Skeletal muscle tissue (tissue), 4 donors: ENCODE measurements around the gene GABRA5. TPM values are rescaled to one million over a fixed set of nuclear protein-coding genes. Genes with fewer than 3 reads are reported as not detected.

ENCODE experiments used
- H3K27ac ChIP-seq: one replicate; pipeline ENCODE4 v1.7.0; 2013; ENCODE audit warnings: mild to moderate bottlenecking, low read depth, low read length, inconsistent platforms
- H3K27me3 ChIP-seq, 3 donors: one replicate each; pipeline ENCODE4 v1.7.0; 2013; ENCODE audit warnings: low read length in 3 of 3; ENCODE audit not compliant: control insufficient read depth in 3 of 3, insufficient read depth in 3 of 3
- H3K36me3 ChIP-seq, 3 donors: one replicate each; pipeline ENCODE4 v1.7.0; 2013; ENCODE audit warnings: low read length in 3 of 3; ENCODE audit not compliant: control insufficient read depth in 3 of 3, insufficient read depth in 3 of 3
- H3K4me1 ChIP-seq, 3 donors: one replicate each; pipeline ENCODE4 v1.7.0; 2013; ENCODE audit warnings: low read length in 3 of 3, mild to moderate bottlenecking in 3 of 3; ENCODE audit not compliant: control insufficient read depth in 3 of 3, insufficient read depth in 3 of 3
- H3K4me3 ChIP-seq, 3 donors: one replicate each; pipeline ENCODE4 v1.7.0; 2013; ENCODE audit warnings: low read length in 3 of 3
- H3K9ac ChIP-seq, 3 donors: one replicate each; pipeline ENCODE4 v1.7.0; 2013; ENCODE audit warnings: low read length in 3 of 3, mild to moderate bottlenecking in 3 of 3, moderate library complexity in 2 of 3, low read depth in 1 of 3
- H3K9me3 ChIP-seq, 3 donors: one replicate each; pipeline ENCODE4 v1.7.0; 2013; ENCODE audit warnings: low read length in 3 of 3; ENCODE audit not compliant: control insufficient read depth in 3 of 3
- total RNA-seq: library from RNA; depleted of rRNA; stranded (reverse); fragments of >200 nt; gene quantifications from one replicate; pipeline ENCODE4 v1.2.3, GENCODE V29; 2014
- donor health status: Osteomylitis.

The GABRA5 gene
- total RNA-seq, 1 donor from 2014 or later = 1.6 TPM

- no peak overlapping the region for H3K9ac ChIP-seq
- H3K27ac ChIP-seq = no peak overlapping the region
- no peaks in the 10 kb centered on the region for H3K36me3 ChIP-seq
- no peak overlapping the region for H3K4me3 ChIP-seq
- H3K9me3 ChIP-seq = no peaks in the 10 kb centered on the region
- no peaks in the 10 kb centered on the region for H3K4me1 ChIP-seq
- H3K27me3 ChIP-seq = no peaks in the 10 kb centered on the region
Measured at GRCh38 chr15:26852980-26853379, 13.9 kb upstream of the GABRA5 start.

GRCh38 chr15:26854435-26854834 lies 12.4 kb upstream of the GABRA5 start:
- Histone ChIP-seq H3K9me3 (no peaks in the 10 kb centered on the region), H3K9ac (no peak overlapping the region), H3K36me3 (no peaks in the 10 kb centered on the region), H3K4me1 (no peaks in the 10 kb centered on the region), H3K4me3 (no peak overlapping the region), H3K27me3 (no peaks in the 10 kb centered on the region), H3K27ac (no peak overlapping the region)

GRCh38 chr15:26864664-26865191 lies 2.1 kb upstream of the GABRA5 start:
- H3K4me1 ChIP-seq = peaks cover 0 to 3% (median 0%) of the 10 kb centered on the region in 3 donors
- no peaks in the 10 kb centered on the region for H3K36me3 ChIP-seq
- no peak overlapping the region for H3K27ac ChIP-seq
- H3K27me3 ChIP-seq = peaks cover 27 to 34% (median 32%) of the 10 kb centered on the region in 3 donors
- H3K9ac ChIP-seq = no peak overlapping the region
- no peaks in the 10 kb centered on the region for H3K9me3 ChIP-seq
- no peak overlapping the region for H3K4me3 ChIP-seq

GRCh38 chr15:26867200-26868007 lies 542 bp downstream of the GABRA5 start:
- Histone ChIP-seq H3K4me3 (no peak overlapping the region), H3K27ac (no peak overlapping the region), H3K9me3 (no peaks in the 10 kb centered on the region), H3K4me1 (peaks cover 0 to 3% (median 0%) of the 10 kb centered on the region in 3 donors), H3K9ac (no peak overlapping the region), H3K36me3 (no peaks in the 10 kb centered on the region), H3K27me3 (peaks cover 27 to 42% (median 37%) of the 10 kb centered on the region in 3 donors)

- H3K9ac ChIP-seq = no peak overlapping the region
- no peak overlapping the region for H3K27ac ChIP-seq
- no peaks in the 10 kb centered on the region for H3K36me3 ChIP-seq
- H3K4me1 ChIP-seq = peaks cover 0 to 3% (median 0%) of the 10 kb centered on the region in 3 donors
- H3K27me3 ChIP-seq = peaks cover 27 to 42% (median 37%) of the 10 kb centered on the region in 3 donors
- H3K9me3 ChIP-seq = no peaks in the 10 kb centered on the region
- no peak overlapping the region for H3K4me3 ChIP-seq
Measured at GRCh38 chr15:26868029-26868685, 1.3 kb downstream of the GABRA5 start.

GRCh38 chr15:26869628-26870027 lies 2.8 kb downstream of the GABRA5 start:
- no peak overlapping the region for H3K4me3 ChIP-seq
- H3K4me1 ChIP-seq = peaks cover 0 to under 1% (median 0%) of the 10 kb centered on the region in 3 donors
- H3K27ac ChIP-seq = no peak overlapping the region
- H3K36me3 ChIP-seq = no peaks in the 10 kb centered on the region
- no peaks in the 10 kb centered on the region for H3K9me3 ChIP-seq
- no peak overlapping the region for H3K9ac ChIP-seq
- peaks cover 27 to 42% (median 37%) of the 10 kb centered on the region in 3 donors for H3K27me3 ChIP-seq

- Histone ChIP-seq H3K36me3 (no peaks in the 10 kb centered on the region), H3K4me1 (no peaks in the 10 kb centered on the region), H3K9me3 (no peaks in the 10 kb centered on the region), H3K4me3 (no peak overlapping the region), H3K9ac (no peak overlapping the region), H3K27ac (no peak overlapping the region), H3K27me3 (peaks cover 27 to 47% (median 37%) of the 10 kb centered on the region in 3 donors)
Measured at GRCh38 chr15:26870346-26870745, 3.5 kb downstream of the GABRA5 start.

- no peaks in the 10 kb centered on the region for H3K9me3 ChIP-seq
- H3K27ac ChIP-seq = no peak overlapping the region
- no peak overlapping the region for H3K9ac ChIP-seq
- peaks cover 17 to 38% (median 27%) of the 10 kb centered on the region in 3 donors for H3K27me3 ChIP-seq
- no peaks in the 10 kb centered on the region for H3K36me3 ChIP-seq
- H3K4me3 ChIP-seq = no peak overlapping the region
- H3K4me1 ChIP-seq = no peaks in the 10 kb centered on the region
Measured at GRCh38 chr15:26872206-26872605, 5.3 kb downstream of the GABRA5 start.

GRCh38 chr15:26873846-26874245 lies 7.0 kb downstream of the GABRA5 start:
- Histone ChIP-seq H3K9me3 (no peaks in the 10 kb centered on the region), H3K36me3 (no peaks in the 10 kb centered on the region), H3K9ac (no peak overlapping the region), H3K27ac (no peak overlapping the region), H3K4me3 (no peak overlapping the region), H3K27me3 (peaks cover 4 to 24% (median 13%) of the 10 kb centered on the region in 3 donors), H3K4me1 (no peaks in the 10 kb centered on the region)
